Chondrocyte (in vitro differentiated cells): ENCODE measurements around the gene PREP. TPM values are rescaled to one million over a fixed set of nuclear protein-coding genes. Genes with fewer than 3 reads are reported as not detected.

ENCODE experiments used
- total RNA-seq: library from RNA; stranded (reverse); gene quantifications from 3 replicates; pipeline ENCODE4 v1.2.1, GENCODE V29; 2021

Gene PREP
- total RNA-seq, 1 donor from 2014 or later, result 32.9 TPM

Other genes starting within 250 kb of the PREP start
- 2.6 to 4.6 TPM (median 3.4 TPM) in 3 replicates for gene POPDC3, start 223.1 kb downstream of the PREP start, total RNA-seq